ENCODE results near the gene PDGFB.

Gene PDGFB

DNA sequence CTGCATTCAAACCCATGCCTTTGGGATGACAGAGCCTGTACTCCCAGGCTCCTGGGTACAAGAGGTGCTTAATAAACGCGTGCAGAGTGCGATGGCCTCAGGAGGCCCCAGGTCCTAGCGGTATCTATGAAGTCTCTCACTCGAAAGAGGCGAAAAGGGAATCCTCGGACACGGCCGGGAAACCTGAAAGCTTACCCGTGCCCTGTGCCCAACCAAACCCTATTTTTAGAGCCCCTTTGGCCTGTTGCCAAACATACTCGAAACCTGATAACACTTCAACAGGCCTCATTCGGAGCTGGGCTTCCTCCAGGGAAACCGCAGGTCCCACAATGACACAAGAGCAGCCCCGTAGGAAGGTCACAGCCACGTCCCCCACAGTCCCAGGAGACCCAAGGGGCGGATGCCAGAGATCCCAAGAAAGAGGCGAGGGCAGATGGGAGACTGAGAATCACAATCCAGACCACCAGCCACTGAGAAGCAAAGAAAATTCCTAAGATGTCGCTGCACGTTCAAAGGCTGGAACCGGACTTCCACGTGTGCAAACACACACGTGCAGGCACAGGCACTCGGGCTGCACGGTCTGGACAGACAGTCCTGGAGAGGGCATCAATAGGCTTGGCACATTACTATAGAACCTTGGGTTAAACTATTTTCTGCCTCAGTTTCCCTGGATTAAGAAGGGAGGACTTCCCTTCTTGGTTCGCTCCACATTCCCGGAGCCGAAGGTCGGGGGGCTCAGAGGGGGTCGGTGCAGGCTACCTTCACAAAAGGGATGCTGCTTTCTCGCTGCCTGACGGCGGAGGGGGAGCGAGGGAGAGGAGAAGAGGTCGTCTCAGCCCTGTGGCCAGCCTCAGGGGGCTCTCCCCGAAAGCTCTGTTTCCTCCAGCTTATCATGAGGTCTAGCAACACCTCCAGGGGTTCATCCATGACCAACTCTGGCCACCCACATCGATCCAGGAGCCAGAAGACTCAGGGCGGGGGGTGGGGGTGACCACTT is 8.2 kb downstream of the PDGFB start:
- TF ChIP-seq, protein P1, sequence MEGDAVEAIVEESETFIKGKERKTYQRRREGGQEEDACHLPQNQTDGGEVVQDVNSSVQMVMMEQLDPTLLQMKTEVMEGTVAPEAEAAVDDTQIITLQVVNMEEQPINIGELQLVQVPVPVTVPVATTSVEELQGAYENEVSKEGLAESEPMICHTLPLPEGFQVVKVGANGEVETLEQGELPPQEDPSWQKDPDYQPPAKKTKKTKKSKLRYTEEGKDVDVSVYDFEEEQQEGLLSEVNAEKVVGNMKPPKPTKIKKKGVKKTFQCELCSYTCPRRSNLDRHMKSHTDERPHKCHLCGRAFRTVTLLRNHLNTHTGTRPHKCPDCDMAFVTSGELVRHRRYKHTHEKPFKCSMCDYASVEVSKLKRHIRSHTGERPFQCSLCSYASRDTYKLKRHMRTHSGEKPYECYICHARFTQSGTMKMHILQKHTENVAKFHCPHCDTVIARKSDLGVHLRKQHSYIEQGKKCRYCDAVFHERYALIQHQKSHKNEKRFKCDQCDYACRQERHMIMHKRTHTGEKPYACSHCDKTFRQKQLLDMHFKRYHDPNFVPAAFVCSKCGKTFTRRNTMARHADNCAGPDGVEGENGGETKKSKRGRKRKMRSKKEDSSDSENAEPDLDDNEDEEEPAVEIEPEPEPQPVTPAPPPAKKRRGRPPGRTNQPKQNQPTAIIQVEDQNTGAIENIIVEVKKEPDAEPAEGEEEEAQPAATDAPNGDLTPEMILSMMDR (conservative IDR thresholded peaks at IDR 0.05; ENCODE audit: control insufficient read depth, insufficient read depth, low read depth, low read length), result no peak
- DNase-seq (ENCODE audit: low read depth), result no peak
- H3K4me3 ChIP-seq (ENCODE audit: control insufficient read depth, low read depth, low read length), result no peak overlapping the region

DNA sequence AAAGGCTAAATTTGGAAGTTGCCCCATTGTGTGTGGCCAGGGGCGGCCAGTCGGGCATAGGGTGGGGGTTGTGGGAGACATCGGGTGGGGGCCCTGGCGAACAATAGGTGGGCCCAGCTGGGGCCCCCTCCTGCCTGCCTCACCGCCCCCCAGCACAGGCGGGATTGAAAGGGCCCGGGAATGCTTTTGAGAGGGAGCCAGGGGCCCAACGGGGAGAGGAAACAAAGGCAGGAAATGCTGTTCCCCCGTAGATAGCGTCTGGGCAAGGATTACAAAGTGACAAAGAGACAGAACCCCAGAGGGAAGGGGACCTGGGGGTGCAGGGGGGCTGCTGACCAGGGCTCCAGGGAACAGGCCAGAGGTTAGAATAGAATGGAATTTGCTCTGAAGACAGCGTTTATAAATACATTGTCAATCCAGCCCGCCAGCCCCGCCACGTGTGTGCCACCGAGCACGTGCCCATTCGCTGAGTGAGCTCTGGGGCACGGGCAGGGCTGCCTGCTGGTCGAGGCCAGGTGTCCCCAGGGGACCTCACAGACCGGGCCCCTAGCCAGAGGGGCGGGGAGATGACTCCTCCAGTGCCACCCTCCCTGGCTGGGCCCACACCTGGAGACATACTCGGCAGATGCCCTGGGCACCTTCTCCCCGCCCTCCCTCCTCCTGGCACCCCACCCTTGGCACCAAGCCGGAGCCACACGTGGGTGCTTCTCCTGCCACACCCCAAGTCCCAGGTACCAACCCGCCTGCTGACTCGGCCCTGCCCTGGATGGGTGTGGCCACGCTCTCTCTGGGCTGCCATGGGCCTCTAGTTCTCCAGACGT is 9.7 kb downstream of the PDGFB start:
- TF ChIP-seq, protein P1 (conservative IDR thresholded peaks at IDR 0.05; ENCODE audit: control insufficient read depth, insufficient read depth, low read depth, low read length), result no peak
- no peak overlapping the region for H3K4me3 ChIP-seq (ENCODE audit: control insufficient read depth, low read depth, low read length)
- no peak for DNase-seq (ENCODE audit: low read depth)

DNA sequence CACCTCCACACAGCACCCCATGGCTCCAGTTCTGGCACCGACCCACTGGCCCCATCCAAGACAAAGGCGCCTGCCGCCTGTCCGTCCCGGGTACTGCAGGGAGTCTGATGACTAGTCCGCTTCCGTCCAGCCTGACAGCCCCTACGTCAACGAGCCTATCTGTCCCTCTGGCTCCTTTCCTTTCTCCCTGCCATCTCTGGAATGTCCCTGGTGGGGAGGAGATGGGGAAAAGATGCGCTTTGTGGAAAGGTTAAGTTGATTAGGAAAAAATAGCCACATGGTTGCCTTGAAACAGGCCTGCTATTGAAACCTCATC is 10.4 kb downstream of the PDGFB start:
- TF ChIP-seq, protein P1 (conservative IDR thresholded peaks at IDR 0.05; ENCODE audit: control insufficient read depth, insufficient read depth, low read depth, low read length), result no peak
- no peak for DNase-seq (ENCODE audit: low read depth)
- H3K4me3 ChIP-seq (ENCODE audit: control insufficient read depth, low read depth, low read length), result no peak overlapping the region

DNA sequence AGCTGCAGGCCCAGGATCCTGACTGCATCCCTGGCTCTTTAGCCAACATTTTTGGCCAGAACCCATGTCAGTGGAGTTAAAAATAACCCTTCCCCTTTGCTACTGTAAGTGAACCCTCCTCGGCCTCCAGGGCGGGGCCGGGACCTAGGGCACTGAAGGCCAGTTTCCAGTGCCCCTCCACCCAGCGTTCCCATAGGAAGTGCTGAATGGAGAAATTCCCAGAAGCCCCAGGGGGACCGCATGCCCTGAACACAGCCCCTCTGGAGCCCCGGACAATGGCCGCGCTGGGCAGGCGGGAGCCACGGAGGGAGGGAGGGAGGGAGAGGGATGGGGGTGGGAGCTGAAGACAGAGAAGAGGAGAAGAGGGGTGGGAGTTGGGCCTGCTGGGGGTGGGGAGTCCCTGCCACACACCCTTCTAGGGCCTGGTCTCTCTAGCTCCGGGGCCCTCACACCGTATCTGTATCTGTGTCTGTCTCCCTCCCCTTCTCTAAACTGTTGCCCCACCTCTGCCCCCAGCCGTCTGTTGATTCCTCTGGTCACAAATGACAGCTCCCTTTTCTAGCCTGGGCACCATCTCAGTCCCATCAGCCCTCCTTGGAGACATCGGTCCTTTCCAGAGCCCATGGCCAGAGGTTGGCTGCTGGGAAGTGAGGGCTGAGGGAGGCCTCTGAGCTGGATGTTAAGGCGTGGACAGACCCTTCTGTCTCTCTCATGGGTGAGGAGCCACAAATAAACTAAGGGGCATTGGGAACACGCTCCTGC is 10.9 kb downstream of the PDGFB start:
- no peak for DNase-seq (ENCODE audit: low read depth)
- TF ChIP-seq, protein P1 (conservative IDR thresholded peaks at IDR 0.05; ENCODE audit: control insufficient read depth, insufficient read depth, low read depth, low read length), result no peak
- no peak overlapping the region for H3K4me3 ChIP-seq (ENCODE audit: control insufficient read depth, low read depth, low read length)

DNA sequence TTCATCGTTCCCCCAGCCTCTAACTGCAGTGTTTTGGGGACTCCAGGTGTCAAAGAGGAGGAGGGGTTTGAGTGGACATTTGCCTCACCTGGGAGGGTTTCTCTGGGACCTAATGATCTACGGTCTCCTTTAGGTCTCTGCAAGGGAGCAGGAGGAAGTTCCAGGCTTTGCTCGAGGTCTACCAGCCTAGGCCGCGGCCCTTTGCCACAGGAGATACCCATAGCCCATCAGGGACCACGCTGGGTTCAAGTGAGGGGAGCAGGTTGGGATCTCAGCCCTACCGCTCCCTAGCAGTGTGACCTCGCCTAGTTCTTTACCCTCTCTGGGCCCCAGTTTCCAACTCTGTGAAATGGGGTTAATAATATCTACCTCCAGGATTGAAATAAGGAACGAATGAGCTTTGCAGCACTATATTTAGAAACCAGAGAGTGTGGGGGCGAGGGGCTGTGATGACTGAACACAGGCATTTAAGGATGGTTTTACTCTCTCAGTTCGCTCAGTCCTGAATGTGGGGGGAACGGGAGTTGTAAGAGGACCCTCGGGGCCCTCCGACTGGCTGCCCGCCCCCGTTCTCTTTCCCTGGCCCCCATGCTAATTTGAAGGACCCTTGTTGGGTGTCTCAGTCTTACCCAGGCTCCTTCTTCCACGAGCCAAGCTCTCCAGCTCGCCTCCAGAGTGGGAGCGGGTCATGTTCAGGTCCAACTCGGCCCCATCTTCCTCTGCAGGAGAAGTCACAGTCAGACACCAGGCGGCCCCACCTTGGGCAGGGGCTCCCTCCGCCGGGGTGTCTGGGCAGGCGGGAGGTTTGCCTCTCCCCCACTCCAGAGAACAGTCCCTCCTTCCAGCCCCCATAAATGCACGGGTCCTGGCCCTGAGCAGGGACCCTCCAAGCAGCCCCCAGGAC is 11.7 kb downstream of the PDGFB start:
- DNase-seq (ENCODE audit: low read depth), result no peak
- TF ChIP-seq, protein P1 (conservative IDR thresholded peaks at IDR 0.05; ENCODE audit: control insufficient read depth, insufficient read depth, low read depth, low read length), result no peak
- no peak overlapping the region for H3K4me3 ChIP-seq (ENCODE audit: control insufficient read depth, low read depth, low read length)
